ACHN (cell line): ENCODE results near the gene ORC5.
A peak's percentile ranks its signal among the peaks of the same experiment; 100 is the strongest.
"Not testable (repeated sequence)": the region's sequence is repeated elsewhere in the genome, so short reads cannot be mapped to it uniquely, and the experiment has no call there.

Source experiments
- DNase-seq: peaks from one replicate; pipeline ENCODE4 v3.0.0-alpha.2; 2015
- in situ Hi-C: cut with HindIII; loops from 2 replicates; pipeline ENCODE4 v1.10.0; 2017; ENCODE audit warnings: low sequenced_read_pairs, low pct_ligation_motif_present, low pct_unique_long_range_greater_than_20kb

ORC5 gene

DNA sequence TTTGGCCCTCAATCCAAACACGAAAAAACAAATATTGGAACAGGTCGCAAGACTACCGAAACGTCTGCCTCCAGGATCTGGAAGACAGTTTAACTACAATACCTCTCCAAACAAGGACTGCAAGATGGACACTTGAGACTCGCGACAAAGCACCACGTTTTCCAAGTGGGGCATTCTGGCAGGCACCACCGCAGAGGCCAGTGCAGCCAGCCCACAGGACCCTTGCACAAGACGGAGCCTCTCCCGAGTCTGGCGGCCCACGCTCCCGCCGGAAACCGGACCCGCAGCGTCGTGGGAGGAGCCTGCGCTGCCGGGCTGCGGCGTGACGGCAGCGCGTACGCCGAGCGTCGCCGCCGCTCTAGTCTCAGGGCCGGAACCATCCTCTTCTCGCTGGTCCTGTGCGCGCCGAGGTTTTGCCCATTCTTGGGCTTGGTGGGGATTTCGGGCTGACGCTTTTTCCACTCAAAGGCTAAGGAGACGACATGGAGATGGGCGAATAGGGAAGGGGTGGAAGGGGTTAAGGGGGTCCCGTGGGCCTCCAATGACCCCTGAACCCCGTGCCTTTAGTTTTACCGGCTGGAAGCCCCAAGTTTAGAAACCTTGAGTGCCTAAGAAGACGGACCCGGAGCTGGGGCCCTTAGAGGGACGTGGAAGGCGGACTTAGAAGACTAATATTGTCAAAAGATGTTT, at the start of gene ORC5:
ORC5 (minus strand) TSS at position 283 of the 690 bp plus-strand sequence; CDS start at position 174, 109 bp downstream.
- DNase-seq = peak; percentile 90
- in situ Hi-C loops = no loop called here

- DNase-seq = no peak
- in situ Hi-C loops = no loop called here
These were observed 47.8 kb upstream of the ORC5 start for GRCh38 chr7:104255616-104256015.

DNA sequence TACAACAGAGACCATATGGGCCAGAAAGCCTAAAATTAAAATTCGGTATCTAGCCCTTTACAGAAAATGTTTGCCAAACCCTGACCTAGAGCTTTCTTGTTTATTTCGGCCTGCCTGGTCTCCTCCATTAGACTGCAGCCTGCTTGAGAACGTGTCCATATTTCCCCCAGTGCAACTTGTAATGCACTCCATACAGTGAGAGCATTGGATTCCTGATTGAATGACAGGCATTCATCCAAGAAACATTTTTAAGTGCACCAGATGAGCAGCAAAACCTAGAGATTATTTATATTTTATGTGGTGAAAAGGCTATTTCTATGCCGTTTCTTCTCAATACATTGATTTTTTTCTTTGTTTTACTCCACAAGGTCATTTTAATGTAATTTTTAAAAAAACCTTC, 47.4 kb upstream of the ORC5 start:
- in situ Hi-C loops = no loop called here
- DNase-seq = no peak

DNA sequence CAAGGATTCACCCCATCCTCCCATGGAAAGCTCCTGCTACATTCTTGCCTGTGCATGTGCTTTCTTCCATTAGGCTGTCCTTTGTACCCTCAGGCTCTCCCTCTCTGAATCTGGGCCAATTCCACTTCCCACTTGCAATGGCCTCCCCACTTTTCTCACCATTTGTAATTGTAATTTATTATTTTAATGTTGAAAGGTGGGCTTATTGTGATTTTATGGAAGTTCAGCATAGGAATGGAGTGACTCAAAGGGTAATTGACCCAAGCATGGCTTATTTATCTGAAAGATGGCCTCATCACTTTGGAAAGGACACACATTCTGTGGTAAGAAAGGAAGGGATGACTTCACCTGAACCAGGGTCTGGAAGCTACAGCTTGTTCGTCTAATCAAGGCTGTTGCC, 46.9 kb upstream of the ORC5 start:
- no peak for DNase-seq
- in situ Hi-C loops = no loop called here

- in situ Hi-C loops = no loop called here
- peak; percentile 29 for DNase-seq
These were observed 44.8 kb upstream of the ORC5 start for GRCh38 chr7:104252409-104253134.

- in situ Hi-C loops = no loop called here
- DNase-seq = no peak
These were observed 34.8 kb upstream of the ORC5 start for GRCh38 chr7:104242638-104243037.

- in situ Hi-C loops = no loop called here
- DNase-seq = no peak
These were observed 33.9 kb upstream of the ORC5 start for GRCh38 chr7:104241538-104242209.

DNA sequence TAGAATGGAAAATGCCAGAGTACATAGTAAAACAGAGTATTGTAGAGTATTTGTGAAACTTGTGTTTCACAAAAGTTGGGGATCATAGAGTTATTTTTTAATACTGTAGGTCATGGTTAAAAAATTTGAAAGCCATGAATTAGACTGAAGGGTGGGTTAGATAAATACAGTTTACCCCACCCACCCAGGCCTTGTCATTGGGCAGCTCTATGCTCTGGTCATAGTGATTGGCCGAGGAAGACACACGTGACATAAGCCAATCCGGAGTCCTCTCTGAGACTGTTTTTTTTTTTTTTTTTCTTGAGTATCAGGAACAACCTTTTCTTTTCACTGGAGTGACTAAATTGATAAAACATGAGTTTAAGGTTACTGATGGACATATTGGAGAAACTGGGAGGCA, 33.3 kb upstream of the ORC5 start:
- DNase-seq = no peak
- in situ Hi-C loops = no loop called here

DNA sequence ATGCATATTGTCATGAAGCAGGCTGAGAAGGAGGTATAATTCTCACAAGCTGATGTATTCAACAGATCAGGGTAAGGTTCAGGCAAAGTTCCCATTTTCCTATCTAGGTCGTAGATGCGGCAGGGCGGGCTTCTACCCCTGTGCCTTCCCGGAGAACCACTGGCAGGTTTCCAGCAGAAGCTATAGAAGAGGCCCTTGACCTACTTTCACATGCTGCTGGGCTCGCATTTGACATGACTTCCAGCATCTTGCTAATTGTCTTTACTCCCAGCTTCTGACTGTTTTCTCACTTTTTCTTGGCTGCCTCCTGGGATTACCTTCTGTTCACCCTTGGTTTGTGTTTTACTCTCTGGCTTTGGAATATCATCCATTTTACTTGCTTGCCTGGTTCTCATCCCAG, 32.6 kb upstream of the ORC5 start:
- in situ Hi-C loops = no loop called here

DNA sequence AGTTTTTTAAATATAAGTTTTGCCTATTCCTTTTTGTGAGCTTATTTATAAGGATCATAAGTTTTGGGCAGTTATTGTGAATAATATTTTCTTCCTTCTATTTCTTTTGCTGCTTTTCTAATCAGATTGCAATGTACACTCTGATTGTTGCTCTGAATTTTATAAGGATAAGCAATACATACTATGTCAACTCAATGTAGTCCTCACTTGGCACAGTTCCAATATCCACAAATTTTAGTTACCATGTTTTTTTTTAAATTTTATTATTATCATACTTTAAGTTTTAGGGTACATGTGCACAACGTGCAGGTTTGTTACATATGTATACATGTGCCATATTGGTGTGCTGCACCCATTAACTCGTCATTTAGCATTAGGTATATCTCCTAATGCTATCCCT, 27.2 kb upstream of the ORC5 start:
- in situ Hi-C loops, DNase-seq: not testable (repeated sequence)

More for the DNA sequence above, 32.6 kb upstream of the ORC5 start:
- DNase-seq = no peak

GRCh38 chr7:104231054-104232046, 23.5 kb upstream of the ORC5 start:
- peak; percentile 69 for DNase-seq
- in situ Hi-C loops = no loop called here

GRCh38 chr7:104230606-104231005, 22.8 kb upstream of the ORC5 start:
- DNase-seq = no peak
- in situ Hi-C loops = no loop called here

- no peak for DNase-seq
- in situ Hi-C loops = no loop called here
These were observed 20.6 kb upstream of the ORC5 start for GRCh38 chr7:104228442-104228841.

- DNase-seq = no peak
- in situ Hi-C loops = no loop called here
These were observed 17.6 kb upstream of the ORC5 start for GRCh38 chr7:104225451-104225850.

DNA sequence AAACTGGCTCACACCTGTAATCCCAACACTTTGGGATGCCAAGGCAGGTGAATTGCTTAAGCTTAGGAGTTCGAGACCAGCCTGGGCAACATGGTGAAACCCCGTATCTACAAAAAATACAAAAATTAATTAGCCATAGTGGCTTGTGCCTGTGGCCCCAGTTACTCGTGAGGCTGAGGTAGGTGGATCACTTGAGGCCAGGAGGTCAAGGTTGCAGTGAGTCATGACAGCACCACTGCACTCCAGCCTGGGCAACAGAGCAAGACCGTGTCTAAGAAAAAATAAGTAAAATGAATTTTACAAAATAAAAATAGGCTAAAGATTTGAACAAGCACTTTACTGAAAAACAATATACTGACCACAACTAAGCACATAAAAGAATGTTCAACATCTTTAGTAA, 9.8 kb upstream of the ORC5 start:
- DNase-seq = no peak
- in situ Hi-C loops = no loop called here

GRCh38 chr7:104209063-104209462, 1.2 kb upstream of the ORC5 start:
- no peak for DNase-seq
- in situ Hi-C loops = no loop called here

GRCh38 chr7:104208421-104208780, 588 bp upstream of the ORC5 start:
- in situ Hi-C loops = no loop called here
- DNase-seq = no peak

- in situ Hi-C loops = no loop called here
- DNase-seq = peak; percentile 48
These were observed 474 bp downstream of the ORC5 start for GRCh38 chr7:104207348-104207730.

DNA sequence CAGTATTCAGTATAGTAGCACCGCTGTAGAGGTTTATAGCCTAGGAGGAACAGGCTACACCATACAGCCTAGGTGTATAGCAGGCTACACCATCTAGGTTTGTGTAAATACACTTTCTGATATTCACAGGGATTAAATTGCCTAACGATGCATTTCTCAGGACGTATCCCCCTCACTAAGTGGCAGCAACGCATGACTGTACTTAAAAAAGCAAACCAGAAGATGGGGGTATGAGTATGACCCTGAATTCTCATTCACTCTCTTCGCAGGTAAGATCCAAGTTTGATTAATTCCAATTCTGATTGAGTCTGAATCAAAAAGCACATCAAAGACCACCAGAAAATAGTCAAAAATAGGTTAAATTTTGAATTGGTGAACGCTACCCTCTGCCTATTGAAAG, 972 bp downstream of the ORC5 start:
- in situ Hi-C loops = no loop called here

More for the DNA sequence above, 972 bp downstream of the ORC5 start:
- DNase-seq = no peak
